ENCODE data around the gene CTU1.

GRCh38 chr19:51141181-51141580 is 33.0 kb upstream of the CTU1 start:
- TF ChIP-seq POLR2A (IDR thresholded peaks at IDR 0.05; ENCODE audit: low read depth, low read length) (no peak), POLR2AphosphoS5 (IDR thresholded peaks at IDR 0.05; ENCODE audit: low read depth, low read length) (no peak), POU2F2 (IDR thresholded peaks at IDR 0.05; ENCODE audit: low read depth, low read length) (no peak), TAF1 (IDR thresholded peaks at IDR 0.05; ENCODE audit: low read depth, low read length) (no peak), SPI1 (IDR thresholded peaks at IDR 0.05; ENCODE audit: low read depth, low read length) (no peak), PAX5 (IDR thresholded peaks at IDR 0.05; ENCODE audit: insufficient read depth, low read length, severe bottlenecking) (no peak)

All from GM12891 (cell line).